DOHH2 (cell line): Measurements from ENCODE around the gene ABCG2.

Experiments used
- H3F3A ChIP-seq: fragments of 200-600 bp; sonication (generic), shearing (Covaris generic); 2 replicates; pipeline ENCODE4 v1.6.0; 2016; ENCODE audit warnings: antibody characterized with exemption, mild to moderate bottlenecking; ENCODE audit not compliant: control insufficient read depth, insufficient read depth
- H3K27ac ChIP-seq: fragments of 200-600 bp; sonication (generic); 2 replicates; pipeline ENCODE4 v1.5.1; 2014; ENCODE audit warnings: low read depth, mild to moderate bottlenecking, low read length, moderate library complexity
- H3K27me3 ChIP-seq: fragments of 200-600 bp; sonication (generic); 2 replicates; pipeline ENCODE4 v1.6.1; 2014; ENCODE audit warnings: mild to moderate bottlenecking, low read length, mixed read lengths; ENCODE audit not compliant: control insufficient read depth
- H3K36me3 ChIP-seq: fragments of 200-600 bp; sonication (generic); 2 replicates; pipeline ENCODE4 v1.6.1; 2014; ENCODE audit warnings: mild to moderate bottlenecking, low read length, moderate library complexity, mixed read lengths; ENCODE audit not compliant: control insufficient read depth
- H3K4me1 ChIP-seq: fragments of 200-600 bp; sonication (generic); 2 replicates; pipeline ENCODE4 v1.6.1; 2014; ENCODE audit warnings: mild to moderate bottlenecking, low read length, mixed read lengths; ENCODE audit not compliant: control insufficient read depth
- H3K4me2 ChIP-seq: fragments of 200-600 bp; sonication (generic); 2 replicates; pipeline ENCODE4 v1.6.0; 2014; ENCODE audit warnings: mild to moderate bottlenecking, low read length, moderate library complexity
- H3K4me3 ChIP-seq: fragments of 200-600 bp; sonication (generic); 2 replicates; pipeline ENCODE4 v1.5.1; 2014; ENCODE audit warnings: mild to moderate bottlenecking, low read length, mixed read lengths
- H3K79me2 ChIP-seq: fragments of 200-600 bp; sonication (generic); 2 replicates; pipeline ENCODE4 v1.6.1; 2014; ENCODE audit warnings: mild to moderate bottlenecking, low read length, mixed read lengths; ENCODE audit not compliant: control insufficient read depth
- H3K9me2 ChIP-seq: fragments of 200-600 bp; sonication (generic); replicated peaks from 2 replicates; pipeline ENCODE4 v1.6.1; 2014; ENCODE audit warnings: mild to moderate bottlenecking, low read length, mixed read lengths; ENCODE audit not compliant: control insufficient read depth
- H3K9me3 ChIP-seq: fragments of 200-600 bp; sonication (generic); 2 replicates; pipeline ENCODE4 v1.6.1; 2014; ENCODE audit warnings: antibody characterized with exemption, low read length, mixed read lengths; ENCODE audit not compliant: control insufficient read depth, insufficient read depth
- H4K20me1 ChIP-seq: fragments of 200-600 bp; sonication (generic); 2 replicates; pipeline ENCODE4 v1.6.0; 2014; ENCODE audit warnings: low read depth, mild to moderate bottlenecking, antibody characterized with exemption, low read length, moderate library complexity; ENCODE audit not compliant: control insufficient read depth, insufficient read depth
- EZH2phosphoT487 ChIP-seq: fragments of 200-600 bp; sonication (generic); IDR thresholded peaks from 2 replicates; pipeline ENCODE4 v1.6.1; 2017; ENCODE audit warnings: borderline replicate concordance, mild to moderate bottlenecking, antibody characterized with exemption, low read length, moderate library complexity, mixed read lengths
- TF ChIP-seq, protein P1 (sequence below): fragments of 200-600 bp; sonication (generic); IDR thresholded peaks from one replicate; pipeline ENCODE4 v1.5.1; 2014; ENCODE audit warnings: antibody characterized with exemption, mild to moderate bottlenecking, low read depth, low read length; ENCODE audit not compliant: poor library complexity, severe bottlenecking

Gene ABCG2

DNA sequence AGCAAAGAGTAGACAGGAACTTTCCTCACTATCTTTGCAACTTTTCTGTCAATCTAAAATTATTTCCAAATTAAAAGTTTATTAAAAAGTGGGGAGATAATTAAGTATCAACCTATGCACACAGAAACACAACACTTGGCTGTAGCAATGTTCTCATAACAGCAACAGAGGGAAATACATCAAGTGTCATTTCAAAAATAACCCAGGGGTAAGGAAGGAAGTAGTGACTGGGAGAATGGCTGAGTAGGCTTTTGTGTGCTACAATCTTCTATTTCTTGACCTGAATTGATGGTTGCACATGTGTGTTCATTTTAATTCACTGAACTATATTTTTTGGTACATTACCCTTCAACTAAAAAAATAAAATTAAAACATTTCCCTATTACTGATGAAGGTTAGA lies 67.5 kb downstream of the ABCG2 start:
- TF ChIP-seq, protein P1, sequence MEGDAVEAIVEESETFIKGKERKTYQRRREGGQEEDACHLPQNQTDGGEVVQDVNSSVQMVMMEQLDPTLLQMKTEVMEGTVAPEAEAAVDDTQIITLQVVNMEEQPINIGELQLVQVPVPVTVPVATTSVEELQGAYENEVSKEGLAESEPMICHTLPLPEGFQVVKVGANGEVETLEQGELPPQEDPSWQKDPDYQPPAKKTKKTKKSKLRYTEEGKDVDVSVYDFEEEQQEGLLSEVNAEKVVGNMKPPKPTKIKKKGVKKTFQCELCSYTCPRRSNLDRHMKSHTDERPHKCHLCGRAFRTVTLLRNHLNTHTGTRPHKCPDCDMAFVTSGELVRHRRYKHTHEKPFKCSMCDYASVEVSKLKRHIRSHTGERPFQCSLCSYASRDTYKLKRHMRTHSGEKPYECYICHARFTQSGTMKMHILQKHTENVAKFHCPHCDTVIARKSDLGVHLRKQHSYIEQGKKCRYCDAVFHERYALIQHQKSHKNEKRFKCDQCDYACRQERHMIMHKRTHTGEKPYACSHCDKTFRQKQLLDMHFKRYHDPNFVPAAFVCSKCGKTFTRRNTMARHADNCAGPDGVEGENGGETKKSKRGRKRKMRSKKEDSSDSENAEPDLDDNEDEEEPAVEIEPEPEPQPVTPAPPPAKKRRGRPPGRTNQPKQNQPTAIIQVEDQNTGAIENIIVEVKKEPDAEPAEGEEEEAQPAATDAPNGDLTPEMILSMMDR, result no peak
- no peak for TF ChIP-seq EZH2phosphoT487
- no peak overlapping the region for H3K27ac ChIP-seq
- 0 out of 2 replicates have a peak, but pooled peaks cover 3% of the 10 kb centered on the region for H3K27me3 ChIP-seq
- no peaks in the 10 kb centered on the region for H3K9me2 ChIP-seq
- no peaks in the 10 kb centered on the region for H3K9me3 ChIP-seq
- no peaks in the 10 kb centered on the region for H3K4me1 ChIP-seq
- H3K36me3 ChIP-seq, result no peaks in the 10 kb centered on the region
- no peak overlapping the region for H3K4me3 ChIP-seq
- H4K20me1 ChIP-seq, result no peaks in the 10 kb centered on the region
- no peak overlapping the region for H3K4me2 ChIP-seq
- no peaks in the 10 kb centered on the region for H3F3A ChIP-seq
- no peaks in the 10 kb centered on the region for H3K79me2 ChIP-seq

DNA sequence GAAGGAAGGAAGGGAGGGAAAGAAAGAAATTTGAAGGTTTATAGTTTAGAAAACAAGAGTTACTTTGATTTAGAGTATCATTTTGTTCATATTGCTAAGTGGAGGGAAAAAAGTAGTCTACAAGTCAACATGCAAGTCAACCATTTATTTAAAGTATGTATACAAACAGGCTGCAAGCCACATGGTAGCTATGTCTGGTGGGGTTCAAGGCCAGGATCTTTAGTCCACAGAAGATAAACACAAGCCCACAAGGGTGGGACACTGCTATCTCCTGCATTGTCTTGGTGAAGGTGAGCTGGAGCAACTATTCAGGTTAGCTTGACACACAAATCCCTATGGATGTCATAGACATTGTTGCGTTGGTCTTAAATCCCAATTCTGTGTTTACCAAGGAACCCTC lies 71.4 kb downstream of the ABCG2 start:
- Histone ChIP-seq H3K27ac (no peak overlapping the region), H3K79me2 (no peaks in the 10 kb centered on the region), H3F3A (no peaks in the 10 kb centered on the region), H3K9me2 (no peaks in the 10 kb centered on the region), H4K20me1 (no peaks in the 10 kb centered on the region), H3K9me3 (no peaks in the 10 kb centered on the region), H3K27me3 (no peaks in the 10 kb centered on the region), H3K4me2 (no peak overlapping the region), H3K4me3 (no peak overlapping the region), H3K36me3 (no peaks in the 10 kb centered on the region), H3K4me1 (no peaks in the 10 kb centered on the region)
- TF ChIP-seq, protein P1, result no peak
- TF ChIP-seq EZH2phosphoT487, result no peak

DNA sequence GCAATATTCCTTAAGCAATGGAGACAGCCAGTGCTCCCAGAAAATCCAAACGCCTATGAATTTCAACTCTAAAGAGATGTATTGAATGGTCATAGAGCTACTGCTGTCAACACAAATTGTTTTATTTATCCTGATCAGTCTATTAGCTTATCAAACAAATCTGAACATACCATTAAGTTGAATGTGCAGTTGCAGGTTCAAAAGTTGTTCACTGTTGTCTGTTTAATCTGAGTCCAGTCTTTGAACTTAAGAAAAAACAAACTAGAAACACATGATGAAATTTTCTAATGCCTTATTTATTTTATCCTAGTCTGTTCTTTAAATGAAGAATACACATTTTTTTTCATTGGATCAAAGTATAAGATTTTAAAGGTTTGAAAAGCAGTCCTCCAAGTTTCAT lies 77.8 kb downstream of the ABCG2 start:
- no peaks in the 10 kb centered on the region for H3K79me2 ChIP-seq
- peaks cover 14% of the 10 kb centered on the region for H3K36me3 ChIP-seq
- H3K9me3 ChIP-seq, result no peaks in the 10 kb centered on the region
- H3K27me3 ChIP-seq, result no peaks in the 10 kb centered on the region
- H3K4me1 ChIP-seq, result no peaks in the 10 kb centered on the region
- no peak overlapping the region for H3K4me2 ChIP-seq
- no peak overlapping the region for H3K4me3 ChIP-seq
- H4K20me1 ChIP-seq, result no peaks in the 10 kb centered on the region
- no peaks in the 10 kb centered on the region for H3K9me2 ChIP-seq
- no peaks in the 10 kb centered on the region for H3F3A ChIP-seq
- TF ChIP-seq, protein P1, result no peak
- TF ChIP-seq EZH2phosphoT487, result no peak
- H3K27ac ChIP-seq, result no peak overlapping the region

DNA sequence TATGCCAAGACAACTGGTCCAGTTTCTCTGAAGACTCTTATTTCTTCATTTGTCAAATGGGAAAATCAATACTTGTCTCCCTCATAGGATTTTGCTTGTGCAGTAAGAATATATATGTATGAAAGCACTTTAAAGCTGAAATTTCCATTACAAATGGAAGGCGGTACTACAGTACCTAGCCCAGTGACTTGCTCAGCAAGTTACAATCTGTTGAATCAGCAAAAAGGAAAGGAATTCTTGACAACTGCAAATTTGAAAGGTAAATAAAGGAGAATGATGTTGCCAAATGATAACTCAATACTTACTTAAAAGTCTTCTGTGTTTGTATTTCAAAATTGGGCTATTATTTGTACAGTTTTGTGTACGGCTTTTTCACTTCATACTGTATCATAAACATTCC lies 79.9 kb downstream of the ABCG2 start:
- TF ChIP-seq, protein P1, result no peak
- no peak for TF ChIP-seq EZH2phosphoT487
- no peak overlapping the region for H3K4me3 ChIP-seq
- H3K4me2 ChIP-seq, result no peak overlapping the region
- no peaks in the 10 kb centered on the region for H3K4me1 ChIP-seq
- H3K9me2 ChIP-seq, result no peaks in the 10 kb centered on the region
- no peak overlapping the region for H3K27ac ChIP-seq
- no peaks in the 10 kb centered on the region for H3F3A ChIP-seq
- no peaks in the 10 kb centered on the region for H3K9me3 ChIP-seq
- H3K36me3 ChIP-seq, result peaks cover 26% of the 10 kb centered on the region
- no peaks in the 10 kb centered on the region for H3K27me3 ChIP-seq
- H3K79me2 ChIP-seq, result no peaks in the 10 kb centered on the region
- no peaks in the 10 kb centered on the region for H4K20me1 ChIP-seq
